GM19467 (cell line): Measurements from ENCODE around the gene GJB3.
"Not testable (repeated sequence)": the region's sequence is repeated elsewhere in the genome, so short reads cannot be mapped to it uniquely, and the experiment has no call there.

Experiments
- ATAC-seq: cut with Tn5 transposase; IDR thresholded peaks from one replicate; pipeline ENCODE4 v1.9.1; 2021; ENCODE audit warnings: mild to moderate bottlenecking, moderate library complexity; ENCODE audit not compliant: unreplicated experiment

The GJB3 gene

GRCh38 chr1:34759503-34760357, 21.3 kb upstream of the GJB3 start, which contains the start of gene GJB4:
GJB4 (plus strand) TSS chr1:34759740; CDS start chr1:34761255, 1,515 bp downstream.
- no peak for ATAC-seq

- ATAC-seq, result no peak
Measured at GRCh38 chr1:34761176-34761761, 19.7 kb upstream of the GJB3 start.

GRCh38 chr1:34761776-34762307, 19.2 kb upstream of the GJB3 start:
- ATAC-seq, result no peak

GRCh38 chr1:34762474-34763141, 18.4 kb upstream of the GJB3 start:
- no peak for ATAC-seq

GRCh38 chr1:34763142-34763781, 17.8 kb upstream of the GJB3 start:
- ATAC-seq, result no peak

- no peak for ATAC-seq
Measured at GRCh38 chr1:34768856-34769255, 12.2 kb upstream of the GJB3 start.

- no peak for ATAC-seq
Measured at GRCh38 chr1:34770891-34771504, 10.0 kb upstream of the GJB3 start.

- ATAC-seq, result no peak
Measured at GRCh38 chr1:34771573-34772371, 9.2 kb upstream of the GJB3 start.

- not testable (repeated sequence) for ATAC-seq
Measured at GRCh38 chr1:34773114-34773513, 7.9 kb upstream of the GJB3 start.

GRCh38 chr1:34774957-34775356, 6.1 kb upstream of the GJB3 start:
- ATAC-seq, result no peak

- ATAC-seq, result no peak
Measured at GRCh38 chr1:34776911-34777310, 4.1 kb upstream of the GJB3 start.

- no peak for ATAC-seq
Measured at GRCh38 chr1:34777519-34778321, 3.3 kb upstream of the GJB3 start.

- ATAC-seq, result no peak
Measured at GRCh38 chr1:34778381-34778780, 2.6 kb upstream of the GJB3 start.

GRCh38 chr1:34779005-34779404, 2.0 kb upstream of the GJB3 start:
- ATAC-seq, result no peak

GRCh38 chr1:34779526-34779925, 1.5 kb upstream of the GJB3 start:
- ATAC-seq, result no peak

- ATAC-seq, result no peak
Measured at GRCh38 chr1:34779962-34780361, 1.1 kb upstream of the GJB3 start.

GRCh38 chr1:34780528-34780927, 486 bp upstream of the GJB3 start:
- no peak for ATAC-seq

- ATAC-seq, result no peak
Measured at GRCh38 chr1:34781844-34782391, 904 bp downstream of the GJB3 start.

GRCh38 chr1:34784751-34785221, 3.8 kb downstream of the GJB3 start:
- no peak for ATAC-seq
